ENCODE results near the gene SNRK.

GRCh38 chr3:43298292-43298691 is 12.0 kb downstream of the SNRK start:
- TF ChIP-seq, protein P1, sequence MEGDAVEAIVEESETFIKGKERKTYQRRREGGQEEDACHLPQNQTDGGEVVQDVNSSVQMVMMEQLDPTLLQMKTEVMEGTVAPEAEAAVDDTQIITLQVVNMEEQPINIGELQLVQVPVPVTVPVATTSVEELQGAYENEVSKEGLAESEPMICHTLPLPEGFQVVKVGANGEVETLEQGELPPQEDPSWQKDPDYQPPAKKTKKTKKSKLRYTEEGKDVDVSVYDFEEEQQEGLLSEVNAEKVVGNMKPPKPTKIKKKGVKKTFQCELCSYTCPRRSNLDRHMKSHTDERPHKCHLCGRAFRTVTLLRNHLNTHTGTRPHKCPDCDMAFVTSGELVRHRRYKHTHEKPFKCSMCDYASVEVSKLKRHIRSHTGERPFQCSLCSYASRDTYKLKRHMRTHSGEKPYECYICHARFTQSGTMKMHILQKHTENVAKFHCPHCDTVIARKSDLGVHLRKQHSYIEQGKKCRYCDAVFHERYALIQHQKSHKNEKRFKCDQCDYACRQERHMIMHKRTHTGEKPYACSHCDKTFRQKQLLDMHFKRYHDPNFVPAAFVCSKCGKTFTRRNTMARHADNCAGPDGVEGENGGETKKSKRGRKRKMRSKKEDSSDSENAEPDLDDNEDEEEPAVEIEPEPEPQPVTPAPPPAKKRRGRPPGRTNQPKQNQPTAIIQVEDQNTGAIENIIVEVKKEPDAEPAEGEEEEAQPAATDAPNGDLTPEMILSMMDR (conservative IDR thresholded peaks at IDR 0.05): no peak
- no peak for TF ChIP-seq EZH2 (IDR thresholded peaks at IDR 0.05; ENCODE audit: low read depth)
